Motor neuron (in vitro differentiated cells): ENCODE data around the gene SOX10. TPM values are rescaled to one million over a fixed set of nuclear protein-coding genes. Genes with fewer than 3 reads are reported as not detected.
A peak's percentile ranks its signal among the peaks of the same experiment; 100 is the strongest.
"Not testable (repeated sequence)": the region's sequence is repeated elsewhere in the genome, so short reads cannot be mapped to it uniquely, and the experiment has no call there.

ENCODE experiments used
- ATAC-seq, 8 experiments: fragments of 200-7000 bp; cut with Tn5 transposase; replicated peaks in 6 of 8; 2 replicates each; pipeline ENCODE4 v1.8.0; 2021; ENCODE audit warnings: mild to moderate bottlenecking in 8 of 8, moderate library complexity in 8 of 8
- H3K27ac ChIP-seq, 2 donors: fragments of 250-450 bp; sonication (Bioruptor Pico); 2 replicates each; pipeline ENCODE4 v1.9.0; 2021; ENCODE audit warnings: antibody characterized with exemption in 2 of 2, mild to moderate bottlenecking in 2 of 2, moderate library complexity in 1 of 2
- H3K4me1 ChIP-seq, 2 donors: fragments of 250-450 bp; sonication (Bioruptor Pico); replicated peaks in 1 of 2; 2 replicates each; pipeline ENCODE4 v1.6.1; 2021; ENCODE audit warnings: antibody characterized with exemption in 2 of 2, mild to moderate bottlenecking in 2 of 2, moderate library complexity in 1 of 2
- H3K4me3 ChIP-seq, 5 donors: fragments of 250-450 bp; sonication (Bioruptor Pico); 2 replicates each; pipeline ENCODE4 v1.9.0; 2021; ENCODE audit warnings: antibody characterized with exemption in 5 of 5, mild to moderate bottlenecking in 5 of 5, moderate library complexity in 4 of 5
- WGBS, 10 experiments: fragments of 450-650 bp; shearing (Covaris generic); methylation state at CpG; one replicate each; pipeline ENCODE4 v1.0.0; 2022; 5-methylcytosine and 5-hydroxymethylcytosine counted together
- in situ Hi-C, 9 experiments: fragments of 400-800 bp; cut with MboI; loops; one replicate each; pipeline ENCODE4 v1.15.0; 2021; ENCODE audit warnings: low sequenced_read_pairs in 9 of 9, low pct_unique_long_range_greater_than_20kb in 2 of 9; ENCODE audit not compliant: unreplicated experiment in 9 of 9
- total RNA-seq, 8 experiments: library from RNA; unstranded; fragments of 300-600 nt; gene quantifications; 2 replicates each; pipeline versions ENCODE4 v1.2.3 to v1.2.4, GENCODE V29; 2022

Gene SOX10
- total RNA-seq, 8 experiments from 2014 or later, result 0.20 to 1.3 (median 0.42) TPM

DNA sequence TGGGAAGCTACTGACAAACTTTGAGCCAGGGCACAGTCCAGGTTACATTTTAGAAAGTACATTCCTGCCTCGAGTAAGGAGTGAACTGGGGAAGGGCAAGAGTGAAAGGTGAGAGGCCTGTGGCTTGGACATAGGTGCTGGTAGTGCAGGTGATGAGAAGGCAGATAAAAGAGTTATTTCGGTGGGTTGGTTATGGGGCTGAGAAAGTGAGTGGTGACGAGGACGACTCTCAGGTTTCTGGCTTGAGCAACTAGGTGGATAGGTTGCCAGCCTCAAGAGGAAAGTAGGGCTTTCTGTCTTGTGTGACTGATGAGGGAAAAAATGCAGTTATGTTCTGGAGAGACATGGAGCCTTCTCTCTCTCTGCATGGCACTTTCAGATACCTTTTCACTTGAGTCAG lies 27.1 kb downstream of the SOX10 start:
- in situ Hi-C loops, result loop anchor here in 2 of 9 experiments (25.0 kb wide), 1 partner anchor 145 kb away; the partner anchor contains the start of genes GALR3 (in 2 of the 2) and GCAT (in 2 of the 2)
- WGBS, 10 experiments, result 0 to 100% (median 84%) methylated on average over 1 to 3 of the region's 4 CpGs; no CpG with 5 or more reads in 3 of the 10 experiments
- ATAC-seq, result no peak
- H3K27ac ChIP-seq, result no peak overlapping the region
- H3K4me1 ChIP-seq, result peaks cover 7 to 9% of the 10 kb centered on the region in 2 donors
- H3K4me3 ChIP-seq, result no peak overlapping the region

DNA sequence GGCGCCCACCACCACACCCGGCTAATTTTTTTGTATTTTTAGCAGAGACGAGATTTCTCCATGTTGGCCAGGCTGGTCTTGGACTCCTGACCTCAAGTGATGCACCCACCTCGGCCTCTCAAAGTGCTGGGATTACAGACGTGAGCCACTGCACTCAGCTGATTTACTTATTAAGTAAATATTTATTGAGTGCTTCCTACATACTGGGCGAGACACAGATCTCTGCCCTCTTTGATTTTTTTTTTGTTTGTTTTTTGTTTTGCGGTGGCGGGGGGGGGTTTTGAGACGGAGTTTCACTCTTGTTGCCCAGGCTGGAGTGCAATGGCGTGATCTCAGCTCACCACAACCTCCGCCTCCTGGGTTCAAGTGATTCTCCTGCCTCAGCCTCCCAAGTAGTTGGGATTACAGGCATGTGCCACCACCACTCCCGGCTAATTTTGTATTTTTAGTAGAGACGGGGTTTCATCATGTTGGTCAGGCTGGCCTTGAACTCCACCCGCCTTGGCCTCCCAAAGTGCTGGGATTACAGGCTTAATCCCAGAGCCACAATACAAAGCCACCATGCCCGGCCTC lies 28.4 kb downstream of the SOX10 start:
- not testable (repeated sequence) for H3K27ac ChIP-seq, H3K4me1 ChIP-seq, H3K4me3 ChIP-seq, ATAC-seq
- WGBS, 10 experiments, result 70 to 100% (median 95%) methylated on average over 1 to 12 of the region's 15 CpGs
- in situ Hi-C loops, result loop anchor here in 2 of 9 experiments (25.0 kb wide), 1 partner anchor 144 kb away; the partner anchor contains the start of genes GALR3 (in 2 of the 2) and GCAT (in 2 of the 2)

DNA sequence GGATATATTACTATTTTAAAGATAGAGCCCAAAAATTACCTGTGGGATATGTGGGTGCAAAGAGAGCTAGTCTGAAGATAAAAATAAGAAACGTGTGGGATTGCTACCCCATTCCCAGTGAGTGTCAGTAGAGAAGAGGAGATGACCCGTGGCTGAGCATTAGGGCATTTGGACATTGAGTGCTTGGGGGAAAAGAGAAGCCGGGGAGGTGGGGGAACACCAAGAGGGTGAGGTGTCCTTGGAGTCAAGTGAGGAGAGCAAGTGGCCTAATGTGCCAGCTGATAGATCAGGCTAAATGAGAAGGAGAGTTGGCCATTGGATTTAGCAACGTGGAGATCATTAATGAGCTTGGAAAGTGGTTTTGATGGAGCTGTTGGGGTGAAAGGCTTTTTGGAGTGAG lies 29.7 kb downstream of the SOX10 start:
- peaks cover 7 to 9% of the 10 kb centered on the region in 2 donors for H3K4me1 ChIP-seq
- WGBS, 10 experiments, result 0 to 100% (median 79%) methylated on average over 1 to 3 of the region's 4 CpGs
- no peak for ATAC-seq
- in situ Hi-C loops, result loop anchor here in 2 of 9 experiments (25.0 kb wide), 1 partner anchor 142 kb away; the partner anchor contains the start of genes GALR3 (in 2 of the 2) and GCAT (in 2 of the 2)
- H3K4me3 ChIP-seq, result peak overlapping the region; percentile 68 to 97 (median 77)
- no peak overlapping the region for H3K27ac ChIP-seq

DNA sequence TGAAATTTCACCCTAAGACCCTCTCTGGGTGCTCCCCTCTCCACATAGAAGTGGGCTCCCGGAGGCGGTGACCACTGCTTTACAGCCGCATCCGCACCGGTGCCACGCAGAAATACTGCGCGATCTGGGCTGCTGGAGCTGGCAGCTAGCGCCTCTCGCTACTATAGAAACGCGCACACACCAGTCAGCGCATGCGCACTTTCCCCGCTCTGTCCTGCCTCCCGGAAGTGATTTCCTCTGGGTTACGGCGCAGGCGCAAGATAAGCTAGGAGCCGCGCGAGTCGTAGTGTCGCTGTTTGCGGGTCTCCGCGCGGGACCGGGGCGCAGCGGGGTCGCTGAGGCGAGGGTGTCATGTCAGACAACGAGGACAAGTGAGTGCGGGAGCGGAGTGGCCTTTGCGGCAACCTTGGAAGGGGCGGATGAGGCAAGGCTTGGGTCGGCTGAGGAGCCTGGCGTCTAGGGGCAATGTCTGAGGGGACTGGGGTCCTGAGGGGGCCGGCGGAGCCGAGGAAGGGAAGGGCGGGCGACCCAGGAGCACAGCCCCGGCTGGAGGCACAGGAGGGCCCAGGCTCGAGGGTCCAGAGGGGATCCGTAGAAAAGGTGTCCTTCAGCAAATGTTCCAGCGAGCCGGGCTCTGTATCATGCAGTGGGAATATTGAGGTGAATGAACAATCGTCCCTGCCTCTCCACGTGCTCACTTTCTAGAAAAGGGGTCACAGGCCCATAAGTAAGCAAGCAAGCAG lies 30.7 kb downstream of the SOX10 start, which contains the start of the genes C22orf23 and POLR2F:
C22orf23 (minus strand) TSS at position 165 of the 743 bp plus-strand sequence. CDS start 452 bp downstream, outside the sequence.
POLR2F (plus strand) TSS at position 263 of the 743 bp plus-strand sequence; CDS start at position 352, 89 bp downstream.
- in situ Hi-C loops, result loop anchor here in 2 of 9 experiments (25.0 kb wide), 1 partner anchor 141 kb away; the partner anchor contains the start of genes GALR3 (in 2 of the 2) and GCAT (in 2 of the 2)
- Histone ChIP-seq H3K27ac (peak within 1 kb of the TSS; percentile 34 to 51), H3K4me3 (peak within 1 kb of the TSS; percentile 68 to 97 (median 77)), H3K4me1 (peaks cover 7 to 9% of the 10 kb centered on the region in 2 donors)
- peak; percentile 89 to 96 (median 96) for ATAC-seq
- WGBS, 10 experiments, result 0 to 2% (median 1%) methylated on average over 2 to 26 of the region's 52 CpGs; no CpG with 5 or more reads in 7 of the 10 experiments

DNA sequence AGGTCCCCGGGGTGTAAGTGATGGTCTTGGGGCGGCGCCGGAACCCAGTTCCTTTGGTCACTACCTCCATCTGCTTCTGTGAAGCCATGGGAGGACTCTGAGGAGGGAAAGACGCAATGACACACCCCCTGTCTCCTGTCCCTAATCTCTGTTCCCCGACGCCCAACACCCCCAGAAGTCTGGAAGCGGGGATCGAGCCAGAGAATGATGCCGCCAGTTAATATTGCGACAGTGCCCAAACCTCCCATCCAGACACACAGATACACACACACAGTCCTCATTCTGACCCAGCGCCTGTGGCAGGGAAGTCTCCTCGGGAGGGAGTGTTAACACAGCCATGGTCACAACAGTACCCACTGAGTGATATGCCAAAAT lies 31.3 kb downstream of the SOX10 start:
- peak; percentile 61 to 75 (median 72) for ATAC-seq
- Histone ChIP-seq H3K4me3 (peak overlapping the region; percentile 68 to 97 (median 77)), H3K4me1 (peaks cover 7 to 9% of the 10 kb centered on the region in 2 donors), H3K27ac (peak overlapping the region in 1 of 2 donors; percentile 51)
- in situ Hi-C loops, result loop anchor here in 2 of 9 experiments (25.0 kb wide), 1 partner anchor 141 kb away; the partner anchor contains the start of genes GALR3 (in 2 of the 2) and GCAT (in 2 of the 2)
- WGBS, 10 experiments, result 0 to 6% (median 0%) methylated on average over 1 to 6 of the region's 13 CpGs; no CpG with 5 or more reads in 4 of the 10 experiments

DNA sequence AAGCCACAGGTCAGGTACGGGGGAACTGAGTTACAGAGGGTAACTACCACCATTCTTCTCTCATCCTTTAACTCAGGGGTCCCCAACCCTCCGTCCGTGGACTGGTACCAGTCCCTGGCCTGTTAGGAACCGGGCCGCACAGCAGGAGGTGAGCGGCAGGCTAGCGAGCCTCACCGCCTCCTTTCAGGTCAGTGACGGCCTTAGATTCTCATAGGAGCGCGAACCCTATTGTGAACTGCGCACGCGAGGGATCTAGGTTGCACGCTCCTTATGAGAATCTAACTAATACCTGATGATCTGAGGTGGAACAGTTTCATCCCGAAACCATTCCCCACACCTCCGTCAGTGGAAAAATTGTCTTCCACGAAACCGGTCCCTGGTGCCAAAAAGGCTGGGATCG lies 31.7 kb downstream of the SOX10 start:
- not testable (repeated sequence) for H3K27ac ChIP-seq, ATAC-seq, H3K4me1 ChIP-seq
- WGBS, 10 experiments, result 0 to 24% (median 20%) methylated on average over 1 to 12 of the region's 20 CpGs; no CpG with 5 or more reads in 4 of the 10 experiments
- in situ Hi-C loops, result loop anchor here in 2 of 9 experiments (25.0 kb wide), 1 partner anchor 140 kb away; the partner anchor contains the start of genes GALR3 (in 2 of the 2) and GCAT (in 2 of the 2)
- peak overlapping the region; percentile 68 to 97 (median 77) for H3K4me3 ChIP-seq

DNA sequence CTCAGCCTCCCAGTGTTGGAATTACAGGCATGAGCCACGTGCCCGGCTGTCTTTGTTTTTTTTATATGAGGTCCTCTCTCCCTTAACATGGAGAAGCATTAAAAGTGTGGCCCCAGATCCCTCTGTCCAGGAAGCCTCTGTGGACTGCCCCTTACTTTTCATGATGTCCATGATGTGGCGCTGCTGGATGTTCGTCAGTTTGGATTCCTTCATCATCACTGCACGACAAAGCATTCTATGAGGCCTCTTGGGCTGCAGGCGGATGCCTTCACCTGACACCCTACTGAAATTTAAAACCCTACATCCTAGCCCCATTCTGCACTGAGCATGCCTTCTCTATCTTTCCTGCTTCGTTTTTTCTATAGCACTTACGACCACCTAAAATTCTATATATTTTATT lies 33.0 kb downstream of the SOX10 start:
- ATAC-seq, result no peak
- Histone ChIP-seq H3K4me1 (peaks cover 7 to 9% of the 10 kb centered on the region in 2 donors), H3K4me3 (no peak overlapping the region), H3K27ac (no peak overlapping the region)
- in situ Hi-C loops, result loop anchor here in 2 of 9 experiments (25.0 kb wide), 1 partner anchor 139 kb away; the partner anchor contains the start of genes GALR3 (in 2 of the 2) and GCAT (in 2 of the 2)
- 55 to 100% (median 72%) methylated on average over 1 to 8 of the region's 8 CpGs for WGBS, 10 experiments

DNA sequence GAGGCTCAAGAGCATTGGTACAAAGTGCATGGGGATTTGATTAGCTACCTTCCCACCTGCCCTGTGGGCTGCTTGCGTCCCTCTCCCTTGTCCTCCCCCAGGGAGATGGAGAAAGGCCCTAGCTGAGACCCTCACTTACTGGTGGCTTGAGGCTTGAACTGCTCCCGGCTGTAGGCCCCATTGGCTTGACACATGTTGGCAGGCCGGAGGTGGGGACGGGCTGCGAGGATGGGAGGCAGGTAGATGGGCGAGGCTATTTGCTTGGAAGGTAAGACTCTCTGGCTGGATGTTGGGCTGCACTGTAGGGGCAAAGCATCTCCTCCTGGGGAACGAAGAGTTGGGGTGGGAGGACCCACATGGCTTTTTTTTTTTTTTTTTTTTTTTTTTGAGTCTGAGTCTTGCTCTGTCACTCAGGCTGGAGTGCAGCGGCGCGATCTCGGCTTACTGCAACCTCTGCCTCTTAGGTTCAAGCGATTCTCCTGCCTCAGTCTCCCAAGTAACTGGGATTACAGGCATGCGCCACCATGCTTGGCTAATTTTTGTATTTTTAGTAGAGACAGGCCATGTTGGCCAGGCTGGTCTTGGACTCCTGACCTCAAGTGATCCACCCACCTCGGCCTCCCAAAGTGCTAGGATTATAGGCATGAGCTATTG lies 37.1 kb downstream of the SOX10 start:
- H3K4me3 ChIP-seq, H3K27ac ChIP-seq, ATAC-seq, H3K4me1 ChIP-seq, in situ Hi-C loops: not testable (repeated sequence)
- WGBS, 10 experiments, result 20 to 100% (median 84%) methylated on average over 1 to 6 of the region's 14 CpGs; no CpG with 5 or more reads in 4 of the 10 experiments

DNA sequence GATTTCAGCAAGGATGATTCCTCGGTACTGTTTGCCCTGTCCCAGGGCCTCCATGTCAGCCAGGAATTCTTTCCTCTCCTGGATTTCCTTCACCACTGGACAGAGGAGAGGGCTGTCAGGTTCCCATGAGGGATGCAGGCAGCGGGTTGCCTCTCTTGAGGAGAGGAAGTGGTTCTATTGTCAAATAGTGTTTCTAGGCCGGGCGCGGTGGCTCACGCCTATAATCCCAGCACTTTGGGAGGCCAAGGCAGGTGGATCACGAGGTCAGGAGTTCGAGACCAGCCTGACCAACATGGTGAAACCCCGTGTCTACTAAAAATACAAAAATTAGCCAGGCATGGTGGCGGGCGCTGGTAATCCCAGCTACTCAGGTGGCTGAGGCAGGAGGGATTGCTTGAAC lies 39.9 kb downstream of the SOX10 start:
- H3K27ac ChIP-seq, ATAC-seq, in situ Hi-C loops, H3K4me3 ChIP-seq, H3K4me1 ChIP-seq: not testable (repeated sequence)
- 90 to 100% (median 100%) methylated on average over 1 to 4 of the region's 11 CpGs; no CpG with 5 or more reads in 4 of the 10 experiments for WGBS, 10 experiments

DNA sequence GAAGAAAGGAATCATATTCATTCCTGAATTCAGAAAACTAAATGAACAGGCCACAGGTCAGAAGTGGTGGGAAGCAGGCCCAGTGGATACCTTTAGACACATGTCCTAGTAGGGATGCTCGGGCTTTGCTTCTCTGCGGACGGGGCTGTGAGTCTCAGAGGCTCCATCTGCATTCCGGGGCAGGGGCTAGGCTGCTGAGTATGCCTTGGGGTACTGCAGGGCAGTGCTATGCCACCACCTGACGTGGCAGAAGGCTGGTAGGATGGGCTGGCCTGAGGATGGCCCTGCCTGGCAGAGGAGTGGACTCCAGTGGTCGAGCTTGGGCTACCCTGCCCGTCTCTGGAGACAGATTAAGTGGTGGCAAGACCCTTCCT lies 40.5 kb downstream of the SOX10 start:
- Histone ChIP-seq H3K4me3 (no peak overlapping the region), H3K4me1 (no peaks in the 10 kb centered on the region), H3K27ac (no peak overlapping the region)
- 80 to 100% (median 94%) methylated on average over 1 to 5 of the region's 7 CpGs; no CpG with 5 or more reads in 5 of the 10 experiments for WGBS, 10 experiments
- in situ Hi-C loops, result no loop called here
- no peak for ATAC-seq

DNA sequence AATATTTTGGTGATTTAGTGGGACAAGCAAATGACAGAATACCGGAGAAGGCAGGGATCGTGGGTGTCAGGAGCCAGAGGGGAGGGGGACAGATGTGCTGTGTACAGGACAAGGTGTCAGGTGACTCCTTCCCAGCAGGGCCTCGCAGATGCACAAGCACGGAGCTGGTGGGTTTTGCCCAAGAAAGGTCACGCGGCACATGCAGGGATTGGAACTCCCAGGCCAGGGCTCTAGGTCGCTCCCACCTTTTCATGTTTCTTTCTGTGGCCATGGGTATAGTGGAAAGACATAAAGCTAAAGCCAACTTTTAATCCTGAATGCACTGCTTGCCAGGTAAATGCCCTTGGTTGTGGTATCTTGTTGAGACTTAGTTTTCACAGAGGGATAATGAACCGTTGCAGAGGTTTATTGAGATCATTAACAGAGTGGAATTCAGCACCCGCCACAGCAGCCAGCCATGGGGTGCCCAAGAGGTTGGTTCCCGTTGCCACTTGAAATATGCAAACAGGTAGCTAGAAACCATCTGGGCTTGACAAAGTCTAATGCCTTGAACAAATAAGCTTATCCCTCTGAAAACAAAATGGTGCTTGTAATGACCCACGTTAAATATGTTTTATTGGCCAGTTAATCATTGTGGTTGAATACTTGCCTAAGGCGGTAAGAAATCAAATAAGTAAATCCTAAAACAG lies 41.1 kb downstream of the SOX10 start:
- no peak overlapping the region for H3K27ac ChIP-seq
- ATAC-seq, result no peak
- no peaks in the 10 kb centered on the region for H3K4me1 ChIP-seq
- H3K4me3 ChIP-seq, result no peak overlapping the region
- in situ Hi-C loops, result no loop called here
- 67 to 100% (median 100%) methylated on average over 2 to 12 of the region's 12 CpGs; no CpG with 5 or more reads in 1 of the 10 experiments for WGBS, 10 experiments

DNA sequence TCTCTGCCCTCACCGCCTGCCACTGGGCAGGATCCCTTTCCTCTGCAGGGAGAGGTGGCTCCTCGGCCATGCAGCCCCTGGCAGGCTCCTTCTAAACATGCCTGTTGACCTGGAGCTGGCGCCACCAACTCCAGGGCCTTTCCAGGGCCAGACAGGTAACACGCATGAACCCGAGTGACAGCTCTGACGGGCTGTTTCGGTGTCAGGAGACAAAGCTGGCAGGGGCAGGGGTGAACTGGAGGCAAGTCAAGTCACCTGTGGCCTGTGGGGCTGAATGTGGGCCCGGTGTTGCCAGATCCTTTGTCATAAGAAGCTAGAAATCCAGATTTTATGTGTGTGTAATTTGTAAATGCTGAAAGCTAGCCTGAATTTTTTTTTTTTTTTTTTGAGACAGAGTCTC lies 42.2 kb downstream of the SOX10 start:
- Histone ChIP-seq H3K4me3 (no peak overlapping the region), H3K4me1 (no peaks in the 10 kb centered on the region), H3K27ac (no peak overlapping the region)
- in situ Hi-C loops, result no loop called here
- ATAC-seq, result no peak
- 80 to 100% (median 80%) methylated on average over 1 to 6 of the region's 8 CpGs; no CpG with 5 or more reads in 5 of the 10 experiments for WGBS, 10 experiments
